ENCODE measurements around the gene EFCAB14. TPM values are rescaled to one million over a fixed set of nuclear protein-coding genes. Genes with fewer than 3 reads are reported as not detected.
"Not testable (repeated sequence)": the region's sequence is repeated elsewhere in the genome, so short reads cannot be mapped to it uniquely, and the experiment has no call there.

The EFCAB14 gene
- total RNA-seq, 4 donors from 2014 or later = 71.5 to 138 (median 106) TPM

DNA sequence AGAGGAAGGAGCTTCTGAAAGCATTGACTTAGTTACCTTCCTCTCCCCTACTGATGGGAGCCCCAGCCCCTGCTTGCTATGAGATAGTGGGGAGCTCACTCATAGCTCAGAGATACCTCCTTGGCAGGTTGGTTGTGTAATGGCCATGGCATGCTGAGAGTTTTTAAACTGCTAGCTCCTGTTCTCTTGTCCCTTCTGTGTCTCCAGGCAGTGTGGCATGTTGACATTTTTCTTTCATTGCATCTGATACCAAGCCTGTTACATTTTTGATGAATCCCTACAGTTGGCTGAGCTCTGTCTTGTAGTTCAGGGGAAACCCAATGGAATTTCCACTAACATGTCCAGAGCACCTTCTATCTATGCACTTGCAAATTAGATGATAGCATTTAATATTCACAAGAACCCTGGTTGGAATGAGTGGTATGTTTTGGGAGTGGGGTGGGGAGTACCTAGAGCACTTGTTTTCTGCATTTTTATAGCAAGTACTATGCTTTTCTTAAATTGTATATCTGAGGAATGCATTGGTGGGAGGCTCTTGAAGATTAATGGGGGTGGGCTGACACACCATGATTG lies 39.1 kb upstream of the EFCAB14 start:
- TF ChIP-seq CTCF (IDR thresholded peaks at IDR 0.05) (no peak), POLR2A (IDR thresholded peaks at IDR 0.05) (no peak)
- no peak overlapping the region for H3K4me3 ChIP-seq (ENCODE audit: low read depth, poor library complexity, severe bottlenecking)
- intact Hi-C loops (cut with DNase I; ENCODE audit: low total_unique reads) = loop anchor here (10.0 kb wide), 1 partner anchor 417 kb away; no protein-coding TSS in a partner anchor
- no peak for DNase-seq (ENCODE audit: low spot score in 2 of 2)

DNA sequence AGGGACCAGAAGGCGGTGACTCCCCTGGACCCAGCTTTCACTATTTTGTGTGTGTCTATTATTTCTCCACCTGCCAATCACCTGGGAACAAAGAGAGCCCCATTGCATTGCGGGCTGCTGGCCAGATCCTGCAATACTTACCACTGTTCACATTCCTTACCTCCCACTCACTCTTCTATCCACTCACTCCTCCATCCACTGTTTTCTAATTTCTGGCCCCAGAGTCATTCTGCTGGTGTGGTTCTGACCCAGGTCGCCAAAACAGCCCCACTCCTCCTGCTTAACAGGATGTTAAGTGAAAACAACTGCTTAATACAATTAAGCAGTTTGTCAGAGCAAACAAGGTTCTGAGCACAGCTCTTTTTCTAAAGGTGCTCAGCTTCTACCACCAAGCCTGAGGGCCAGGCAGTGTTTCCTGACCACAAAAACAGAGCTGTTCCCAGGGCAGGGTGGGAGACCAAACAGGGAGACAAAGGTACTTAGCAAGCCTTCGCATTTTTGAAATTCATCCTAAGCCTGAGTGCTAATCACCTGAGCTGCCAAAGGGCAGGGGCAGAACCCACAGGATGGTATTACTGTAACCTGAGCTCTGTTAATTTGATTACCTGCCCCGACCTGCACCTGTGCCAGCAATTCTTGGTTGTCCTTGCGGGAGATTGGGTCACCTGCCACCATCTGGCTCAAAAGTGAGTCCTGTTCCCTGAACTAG lies 38.5 kb upstream of the EFCAB14 start:
- 34 to 39% methylated on average over 6 of the region's 6 CpGs for WGBS, 2 donors
- TF ChIP-seq CTCF (IDR thresholded peaks at IDR 0.05) = no peak
- no peak for TF ChIP-seq POLR2A (IDR thresholded peaks at IDR 0.05)
- intact Hi-C loops (cut with DNase I; ENCODE audit: low total_unique reads) = loop anchor here (10.0 kb wide), 1 partner anchor 417 kb away; no protein-coding TSS in a partner anchor
- H3K4me3 ChIP-seq (ENCODE audit: low read depth, poor library complexity, severe bottlenecking) = no peak overlapping the region
- no peak for DNase-seq (ENCODE audit: low spot score in 2 of 2)

- intact Hi-C loops (cut with DNase I; ENCODE audit: low total_unique reads) = loop anchor here (10.0 kb wide), 1 partner anchor 420 kb away; no protein-coding TSS in a partner anchor
- no peak for TF ChIP-seq POLR2A (IDR thresholded peaks at IDR 0.05)
- no peak for TF ChIP-seq CTCF (IDR thresholded peaks at IDR 0.05)
- 74 to 76% methylated on average over 4 of the region's 4 CpGs for WGBS, 2 donors
- H3K4me3 ChIP-seq (ENCODE audit: low read depth, poor library complexity, severe bottlenecking) = no peak overlapping the region
- no peak for DNase-seq (ENCODE audit: low spot score in 2 of 2)
These were observed 36.2 kb upstream of the EFCAB14 start for GRCh38 chr1:46755121-46755520.

DNA sequence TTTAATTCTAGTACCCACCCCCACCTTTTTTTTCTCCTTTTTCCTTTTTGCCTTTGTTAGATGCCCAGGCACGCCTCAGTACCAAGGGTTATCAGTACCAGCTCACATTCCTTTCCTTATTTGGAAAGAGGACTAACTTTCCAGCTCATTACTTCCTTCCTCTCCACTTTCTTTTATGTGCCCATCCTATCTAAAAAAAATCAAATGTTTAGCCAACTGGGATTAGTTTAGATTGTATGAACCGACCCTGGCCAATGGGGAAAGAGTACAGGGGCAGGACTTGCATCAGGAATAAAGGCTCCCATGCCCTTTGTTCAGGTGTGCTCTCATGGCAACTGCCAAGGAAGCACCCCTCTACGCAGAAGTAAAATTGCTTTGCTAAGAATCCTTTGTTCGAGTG lies 35.8 kb upstream of the EFCAB14 start:
- WGBS, 2 donors = 47 to 56% methylated on average over 4 of the region's 4 CpGs
- intact Hi-C loops (cut with DNase I; ENCODE audit: low total_unique reads) = loop anchor here (10.0 kb wide), 1 partner anchor 420 kb away; no protein-coding TSS in a partner anchor

GRCh38 chr1:46753985-46754384 lies 35.1 kb upstream of the EFCAB14 start:
- TF ChIP-seq CTCF (IDR thresholded peaks at IDR 0.05) (no peak), POLR2A (IDR thresholded peaks at IDR 0.05) (no peak)
- DNase-seq (ENCODE audit: low spot score in 2 of 2) = no peak
- H3K4me3 ChIP-seq (ENCODE audit: low read depth, poor library complexity, severe bottlenecking) = no peak overlapping the region
- 16 to 39% methylated on average over 1 of the region's 1 CpG for WGBS, 2 donors
- intact Hi-C loops (cut with DNase I; ENCODE audit: low total_unique reads) = loop anchor here (10.0 kb wide), 1 partner anchor 421 kb away; no protein-coding TSS in a partner anchor

More for the DNA sequence above, 35.8 kb upstream of the EFCAB14 start:
- DNase-seq (ENCODE audit: low spot score in 2 of 2); H3K4me3 ChIP-seq (ENCODE audit: low read depth, poor library complexity, severe bottlenecking): not testable (repeated sequence)

DNA sequence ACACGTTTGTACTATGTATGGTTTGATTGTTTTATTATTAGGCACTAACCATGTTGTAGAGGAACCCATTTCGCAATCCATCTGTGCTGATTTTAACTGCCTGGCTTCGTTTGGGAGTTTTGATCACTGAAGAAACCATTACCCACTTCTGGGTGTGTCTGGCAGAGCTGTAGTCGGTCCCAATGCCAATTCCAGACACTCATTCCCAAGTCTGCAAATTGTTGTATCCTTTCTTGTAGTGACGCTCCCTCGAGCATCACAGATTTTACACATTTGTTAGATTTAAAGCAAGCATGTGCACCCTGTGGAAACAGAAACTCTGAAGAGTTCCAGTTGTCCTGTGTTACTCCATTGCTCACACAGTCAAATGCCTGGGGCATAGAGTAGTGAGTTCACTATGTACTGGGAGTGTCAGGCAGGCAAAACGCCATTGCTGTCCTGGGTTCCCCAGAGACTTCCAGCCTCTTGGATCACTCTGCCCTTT lies 31.0 kb upstream of the EFCAB14 start:
- 13 to 22% methylated on average over 7 of the region's 7 CpGs for WGBS, 2 donors
- H3K4me3 ChIP-seq (ENCODE audit: low read depth, poor library complexity, severe bottlenecking) = no peak overlapping the region
- peak; percentile 81 to 92 for DNase-seq (ENCODE audit: low spot score in 2 of 2)
- intact Hi-C loops (cut with DNase I; ENCODE audit: low total_unique reads) = loop anchor here (10.0 kb wide), 1 partner anchor 425 kb away; no protein-coding TSS in a partner anchor
- TF ChIP-seq CTCF (IDR thresholded peaks at IDR 0.05) (no peak), POLR2A (IDR thresholded peaks at IDR 0.05) (no peak)
